OCI-LY7 (cell line): ENCODE data around the gene CNTRL.

Experiments used
- EZH2phosphoT487 ChIP-seq: fragments of 200-600 bp; sonication (generic); IDR thresholded peaks from 2 replicates; pipeline ENCODE4 v1.6.1; 2018; ENCODE audit warnings: low read depth, borderline replicate concordance, mild to moderate bottlenecking, mixed run types, antibody characterized with exemption, low read length, moderate library complexity, mixed read lengths
- TF ChIP-seq, protein P1 (sequence below): fragments of 200-600 bp; sonication (generic); conservative IDR thresholded peaks from 2 replicates; pipeline ENCODE4 v1.5.1; 2014; ENCODE audit warnings: mild to moderate bottlenecking, antibody characterized with exemption, low read length, moderate library complexity, mixed read lengths

GRCh38 chr9:121107881-121108280 lies 33.1 kb downstream of the CNTRL start:
- TF ChIP-seq, protein P1, sequence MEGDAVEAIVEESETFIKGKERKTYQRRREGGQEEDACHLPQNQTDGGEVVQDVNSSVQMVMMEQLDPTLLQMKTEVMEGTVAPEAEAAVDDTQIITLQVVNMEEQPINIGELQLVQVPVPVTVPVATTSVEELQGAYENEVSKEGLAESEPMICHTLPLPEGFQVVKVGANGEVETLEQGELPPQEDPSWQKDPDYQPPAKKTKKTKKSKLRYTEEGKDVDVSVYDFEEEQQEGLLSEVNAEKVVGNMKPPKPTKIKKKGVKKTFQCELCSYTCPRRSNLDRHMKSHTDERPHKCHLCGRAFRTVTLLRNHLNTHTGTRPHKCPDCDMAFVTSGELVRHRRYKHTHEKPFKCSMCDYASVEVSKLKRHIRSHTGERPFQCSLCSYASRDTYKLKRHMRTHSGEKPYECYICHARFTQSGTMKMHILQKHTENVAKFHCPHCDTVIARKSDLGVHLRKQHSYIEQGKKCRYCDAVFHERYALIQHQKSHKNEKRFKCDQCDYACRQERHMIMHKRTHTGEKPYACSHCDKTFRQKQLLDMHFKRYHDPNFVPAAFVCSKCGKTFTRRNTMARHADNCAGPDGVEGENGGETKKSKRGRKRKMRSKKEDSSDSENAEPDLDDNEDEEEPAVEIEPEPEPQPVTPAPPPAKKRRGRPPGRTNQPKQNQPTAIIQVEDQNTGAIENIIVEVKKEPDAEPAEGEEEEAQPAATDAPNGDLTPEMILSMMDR = no peak
- no peak for TF ChIP-seq EZH2phosphoT487
